GM12892 (cell line): ENCODE measurements around the gene PARD3.

Experiments
- POLR2A ChIP-seq: IDR thresholded peaks from 2 replicates; pipeline ENCODE4 v1.6.1; 2011; ENCODE audit warnings: low read depth, low read length, control low read depth
- POLR2AphosphoS5 ChIP-seq: IDR thresholded peaks from 2 replicates; pipeline ENCODE4 v1.6.1; 2011; ENCODE audit warnings: low read depth, low read length, control low read depth
- TAF1 ChIP-seq: IDR thresholded peaks from 2 replicates; pipeline ENCODE4 v1.6.1; 2011; ENCODE audit warnings: low read depth, mild to moderate bottlenecking, control low read depth, low read length, borderline replicate concordance

DNA sequence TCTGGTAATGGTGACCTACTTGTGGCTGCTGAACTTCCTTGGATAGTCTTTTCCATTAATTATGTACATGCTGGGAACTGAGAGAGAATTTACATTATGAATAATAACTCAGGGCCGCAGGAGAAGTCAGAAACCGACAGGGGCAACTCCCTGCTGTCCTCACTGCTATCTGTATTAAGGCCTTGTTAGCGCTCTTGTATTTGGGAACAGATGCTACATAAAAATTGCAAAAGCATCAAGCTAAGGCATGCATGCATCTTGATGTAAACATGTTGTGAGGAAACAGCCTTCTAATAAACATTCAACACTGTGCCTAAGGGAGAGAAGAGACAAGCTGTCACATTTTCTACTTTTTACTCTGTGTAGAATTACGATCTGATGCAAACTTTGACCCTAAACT, 158.4 kb downstream of the PARD3 start:
- no peak for TF ChIP-seq POLR2A
- TF ChIP-seq POLR2AphosphoS5, result no peak
- TF ChIP-seq TAF1, result no peak
